Adrenal gland (tissue), 5 donors: ENCODE measurements around the gene DCAF10.
"Not testable (repeated sequence)": the region's sequence is repeated elsewhere in the genome, so short reads cannot be mapped to it uniquely, and the experiment has no call there.

Experiments used
- POLR2A ChIP-seq, 2 donors: fragments of 450-650 bp; IDR thresholded peaks; one replicate each; pipeline ENCODE4 v1.6.1; 2017; ENCODE audit warnings: antibody characterized with exemption in 2 of 2, mild to moderate bottlenecking in 2 of 2, moderate library complexity in 1 of 2
- TF ChIP-seq, protein P1 (sequence below), 6 experiments: fragments of 450-650 bp in 4 of 6; fragments of 200-600 bp in 2 of 6; sonication (generic) in 1 of 6; IDR thresholded peaks; 1 replicate in 5 of 6; 2 replicates in 1 of 6; pipeline versions ENCODE4 v1.5.1 to v1.8.0; 2016 to 2021; ENCODE audit warnings: antibody characterized with exemption in 6 of 6, mild to moderate bottlenecking in 2 of 6, moderate library complexity in 1 of 6
- donor health status: DM: no; HTN: no; CAD: no.

DNA sequence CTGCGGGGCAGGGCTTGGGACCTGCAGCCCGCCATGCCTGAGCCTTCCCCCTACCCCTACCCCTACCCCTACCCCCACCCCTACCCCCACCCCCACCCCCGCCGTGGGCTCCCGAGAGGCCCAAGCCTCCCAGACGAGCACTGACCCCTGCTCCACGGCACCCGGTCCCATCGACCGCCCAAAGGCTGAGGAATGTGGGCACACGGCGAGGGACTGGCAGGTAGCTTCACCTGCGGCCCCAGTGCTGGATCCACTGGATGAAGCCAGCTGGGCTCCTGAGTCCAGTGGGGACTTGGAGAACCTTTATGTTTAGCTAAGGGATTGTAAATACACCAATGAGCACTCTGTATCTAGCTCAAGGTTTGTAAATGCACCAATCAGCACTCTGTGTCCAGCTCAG, 48.5 kb upstream of the DCAF10 start:
- TF ChIP-seq POLR2A (IDR thresholded peaks at IDR 0.05) = not testable (repeated sequence)
- TF ChIP-seq, protein P1, sequence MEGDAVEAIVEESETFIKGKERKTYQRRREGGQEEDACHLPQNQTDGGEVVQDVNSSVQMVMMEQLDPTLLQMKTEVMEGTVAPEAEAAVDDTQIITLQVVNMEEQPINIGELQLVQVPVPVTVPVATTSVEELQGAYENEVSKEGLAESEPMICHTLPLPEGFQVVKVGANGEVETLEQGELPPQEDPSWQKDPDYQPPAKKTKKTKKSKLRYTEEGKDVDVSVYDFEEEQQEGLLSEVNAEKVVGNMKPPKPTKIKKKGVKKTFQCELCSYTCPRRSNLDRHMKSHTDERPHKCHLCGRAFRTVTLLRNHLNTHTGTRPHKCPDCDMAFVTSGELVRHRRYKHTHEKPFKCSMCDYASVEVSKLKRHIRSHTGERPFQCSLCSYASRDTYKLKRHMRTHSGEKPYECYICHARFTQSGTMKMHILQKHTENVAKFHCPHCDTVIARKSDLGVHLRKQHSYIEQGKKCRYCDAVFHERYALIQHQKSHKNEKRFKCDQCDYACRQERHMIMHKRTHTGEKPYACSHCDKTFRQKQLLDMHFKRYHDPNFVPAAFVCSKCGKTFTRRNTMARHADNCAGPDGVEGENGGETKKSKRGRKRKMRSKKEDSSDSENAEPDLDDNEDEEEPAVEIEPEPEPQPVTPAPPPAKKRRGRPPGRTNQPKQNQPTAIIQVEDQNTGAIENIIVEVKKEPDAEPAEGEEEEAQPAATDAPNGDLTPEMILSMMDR (IDR thresholded peaks at IDR 0.05) = not testable (repeated sequence)
